Measurements from ENCODE around the gene ERFL. TPM values are rescaled to one million over a fixed set of nuclear protein-coding genes. Genes with fewer than 3 reads are reported as not detected.
"Not testable (repeated sequence)": the region's sequence is repeated elsewhere in the genome, so short reads cannot be mapped to it uniquely, and the experiment has no call there.

Gene ERFL
- total RNA-seq, 2 experiments from 2014 or later = 1.7 to 1.9 TPM

- no peak for DNase-seq
- peaks cover 56% of the 10 kb centered on the region for H3K4me1 Mint-ChIP-seq
- no peaks in the 10 kb centered on the region for H3K9me3 Mint-ChIP-seq (ENCODE audit: low read depth)
- intact Hi-C loops (cut with DNase I, micrococcal nuclease) = loop anchor here in 1 of 2 experiments (5.0 to 10.0 kb wide), 3 partner anchors 335 to 527 kb away; partner anchors contain the start of genes DEDD2 and TGFB1
- peak overlapping the region; percentile 47 for H3K27ac Mint-ChIP-seq
- H3K27me3 Mint-ChIP-seq = no peaks in the 10 kb centered on the region
- no peak overlapping the region for H3K4me3 Mint-ChIP-seq
- no peak for ATAC-seq
- POLR2A ChIA-PET = interaction anchor here (0.6 to 1.6 kb wide), 2 partner anchors 66 to 126 kb away, joined by 3 to 4 read pairs; no protein-coding TSS in a partner anchor
- peaks cover 12% of the 10 kb centered on the region for H3K36me3 Mint-ChIP-seq (ENCODE audit: low read depth)
- CTCF ChIA-PET = no interaction called here
Measured at GRCh38 chr19:41879670-41880328, 48.5 kb downstream of the ERFL start.

GRCh38 chr19:41879080-41879479, 49.2 kb downstream of the ERFL start:
- ChIA-PET POLR2A (no interaction called here), CTCF (no interaction called here)
- H3K27ac Mint-ChIP-seq = no peak overlapping the region
- no peaks in the 10 kb centered on the region for H3K9me3 Mint-ChIP-seq (ENCODE audit: low read depth)
- ATAC-seq (no peak), DNase-seq (no peak)
- H3K4me3 Mint-ChIP-seq = no peak overlapping the region
- no peaks in the 10 kb centered on the region for H3K27me3 Mint-ChIP-seq
- intact Hi-C loops (cut with DNase I, micrococcal nuclease) = no loop called here
- H3K36me3 Mint-ChIP-seq (ENCODE audit: low read depth) = peaks cover 5% of the 10 kb centered on the region
- H3K4me1 Mint-ChIP-seq = peaks cover 59% of the 10 kb centered on the region

GRCh38 chr19:41877916-41878905, 50.0 kb downstream of the ERFL start:
- POLR2A ChIA-PET = no interaction called here
- Mint-ChIP-seq H3K4me3 (peak overlapping the region; percentile 28), H3K27me3 (no peaks in the 10 kb centered on the region), H3K27ac (peak overlapping the region; percentile 82), H3K9me3 (ENCODE audit: low read depth) (no peaks in the 10 kb centered on the region), H3K36me3 (ENCODE audit: low read depth) (peaks cover 2% of the 10 kb centered on the region), H3K4me1 (peaks cover 63% of the 10 kb centered on the region)
- intact Hi-C loops (cut with DNase I, micrococcal nuclease) = no loop called here
- DNase-seq (no peak), ATAC-seq (no peak)
- CTCF ChIA-PET = interaction anchor here (0.6 to 1.5 kb wide), 3 partner anchors 7 to 15 kb away, joined by 3 to 5 read pairs (median 4); no protein-coding TSS in a partner anchor

GRCh38 chr19:41876847-41877832, 51.1 kb downstream of the ERFL start, which contains the start of gene CD79A:
CD79A (plus strand) TSS chr19:41877279; CDS start chr19:41877305, 26 bp downstream.
- CTCF ChIA-PET = interaction anchor here (0.6 to 2.2 kb wide), 5 partner anchors 8 to 69 kb away, joined by 3 to 7 read pairs (median 5); no protein-coding TSS in a partner anchor
- Mint-ChIP-seq H3K27ac (peak within 1 kb of the TSS; percentile 82), H3K36me3 (ENCODE audit: low read depth) (peaks cover 9% of the 10 kb centered on the region), H3K9me3 (ENCODE audit: low read depth) (no peaks in the 10 kb centered on the region), H3K4me3 (peak within 1 kb of the TSS; percentile 28), H3K27me3 (no peaks in the 10 kb centered on the region), H3K4me1 (peaks cover 67% of the 10 kb centered on the region)
- intact Hi-C loops (cut with DNase I, micrococcal nuclease) = no loop called here
- POLR2A ChIA-PET = interaction anchor here (1.0 kb wide), 1 partner anchor 8 kb away, joined by 3 read pairs; no protein-coding TSS in a partner anchor
- DNase-seq (peak; percentile 56), ATAC-seq (no peak)

- ChIA-PET CTCF (interaction anchor here (1.0 to 2.2 kb wide), 4 partner anchors 9 to 70 kb away, joined by 4 to 7 read pairs (median 6); no protein-coding TSS in a partner anchor), POLR2A (interaction anchor here (0.9 to 1.2 kb wide), 6 partner anchors 9 to 159 kb away, joined by 3 to 7 read pairs (median 4); partner anchors contain the start of gene RPS19)
- intact Hi-C loops (cut with DNase I, micrococcal nuclease) = loop anchor here (1.0 kb wide), 2 partner anchors 8 to 69 kb away; no protein-coding TSS in a partner anchor
- not testable (repeated sequence) for H3K27me3 Mint-ChIP-seq; ATAC-seq; DNase-seq; H3K9me3 Mint-ChIP-seq (ENCODE audit: low read depth)
- Mint-ChIP-seq H3K27ac (peak overlapping the region; percentile 74), H3K4me1 (peaks cover 72% of the 10 kb centered on the region), H3K36me3 (ENCODE audit: low read depth) (peaks cover 19% of the 10 kb centered on the region), H3K4me3 (peak overlapping the region; percentile 0)
Measured at GRCh38 chr19:41875973-41876372, 52.3 kb downstream of the ERFL start.

GRCh38 chr19:41872775-41873647, 55.2 kb downstream of the ERFL start:
- intact Hi-C loops (cut with DNase I, micrococcal nuclease) = loop anchor here (1.0 to 5.0 kb wide), 5 partner anchors 14 to 249 kb away; no protein-coding TSS in a partner anchor
- no peak for ATAC-seq

GRCh38 chr19:41872384-41872774, 55.9 kb downstream of the ERFL start:
- Mint-ChIP-seq H3K4me1 (peaks cover 83% of the 10 kb centered on the region), H3K36me3 (ENCODE audit: low read depth) (peaks cover 45% of the 10 kb centered on the region), H3K27ac (peak overlapping the region; percentile 88), H3K4me3 (no peak overlapping the region), H3K27me3 (no peaks in the 10 kb centered on the region), H3K9me3 (ENCODE audit: low read depth) (no peaks in the 10 kb centered on the region)
- intact Hi-C loops (cut with DNase I, micrococcal nuclease) = loop anchor here (2.0 to 5.0 kb wide), 2 partner anchors 62 to 250 kb away; no protein-coding TSS in a partner anchor
- ATAC-seq = no peak
- no peak for DNase-seq
- CTCF ChIA-PET = interaction anchor here (0.6 to 6.1 kb wide), 12 partner anchors 10 to 86 kb away, joined by 3 to 62 read pairs (median 7); partner anchors contain the start of genes ARHGEF1 and RPS19
- POLR2A ChIA-PET = interaction anchor here (0.6 to 2.6 kb wide), 6 partner anchors 12 to 102 kb away, joined by 3 to 13 read pairs (median 6); partner anchors contain the start of gene RPS19

More at GRCh38 chr19:41872775-41873647, 55.2 kb downstream of the ERFL start:
- Mint-ChIP-seq H3K4me1 (peaks cover 84% of the 10 kb centered on the region), H3K27ac (peak overlapping the region; percentile 88), H3K4me3 (no peak overlapping the region), H3K9me3 (ENCODE audit: low read depth) (no peaks in the 10 kb centered on the region), H3K36me3 (ENCODE audit: low read depth) (peaks cover 40% of the 10 kb centered on the region), H3K27me3 (no peaks in the 10 kb centered on the region)
- ChIA-PET POLR2A (interaction anchor here (0.6 to 2.1 kb wide), 7 partner anchors 10 to 329 kb away, joined by 3 to 13 read pairs (median 3); partner anchors contain the start of gene RPS19), CTCF (interaction anchor here (0.6 to 6.1 kb wide), 18 partner anchors 10 to 127 kb away, joined by 3 to 62 read pairs (median 4); partner anchors contain the start of genes ARHGEF1 and RPS19)
- DNase-seq = peak; percentile 84

GRCh38 chr19:41871573-41872383, 56.5 kb downstream of the ERFL start:
- DNase-seq = peak; percentile 86
- peak overlapping the region; percentile 88 for H3K27ac Mint-ChIP-seq

More at GRCh38 chr19:41871573-41872383, 56.5 kb downstream of the ERFL start:
- H3K27me3 Mint-ChIP-seq = no peaks in the 10 kb centered on the region
- POLR2A ChIA-PET = interaction anchor here (0.6 to 2.6 kb wide), 8 partner anchors 9 to 340 kb away, joined by 3 to 40 read pairs (median 4); partner anchors contain the start of gene RPS19
- peak overlapping the region; percentile 35 for H3K4me3 Mint-ChIP-seq
- H3K36me3 Mint-ChIP-seq (ENCODE audit: low read depth) = peaks cover 48% of the 10 kb centered on the region
- H3K4me1 Mint-ChIP-seq = peaks cover 79% of the 10 kb centered on the region
- no peaks in the 10 kb centered on the region for H3K9me3 Mint-ChIP-seq (ENCODE audit: low read depth)
- intact Hi-C loops (cut with DNase I, micrococcal nuclease) = loop anchor here (1.0 to 5.0 kb wide), 5 partner anchors 11 to 251 kb away; partner anchors contain the start of gene RPS19 (in 2 of the 2)
- ATAC-seq = peak; percentile 73
- CTCF ChIA-PET = interaction anchor here (0.6 to 6.1 kb wide), 15 partner anchors 9 to 508 kb away, joined by 3 to 62 read pairs (median 6); partner anchors contain the start of genes ARHGEF1, B9D2 and RPS19
